HUES6 (cell line): ENCODE results near the gene ARL5C.

ENCODE experiments used
- H3K27ac ChIP-seq: 2 replicates; pipeline ENCODE4 v1.7.0; 2013; ENCODE audit warnings: low read depth, mild to moderate bottlenecking, low read length, inconsistent platforms
- H3K27me3 ChIP-seq: 2 replicates; pipeline ENCODE4 v1.6.1; 2013; ENCODE audit warnings: low read length; ENCODE audit not compliant: control insufficient read depth, insufficient read depth
- H3K36me3 ChIP-seq: 2 replicates; pipeline ENCODE4 v1.6.1; 2013; ENCODE audit warnings: low read length; ENCODE audit not compliant: control insufficient read depth, insufficient read depth
- H3K4me1 ChIP-seq: 2 replicates; pipeline ENCODE4 v1.6.1; 2013; ENCODE audit warnings: low read length; ENCODE audit not compliant: control insufficient read depth, insufficient read depth
- H3K4me3 ChIP-seq: 2 replicates; pipeline ENCODE4 v1.5.1; 2013; ENCODE audit warnings: low read depth, low read length
- H3K9ac ChIP-seq: one replicate; pipeline ENCODE4 v1.6.1; 2013; ENCODE audit warnings: mild to moderate bottlenecking, low read length
- H3K9me3 ChIP-seq: 2 replicates; pipeline ENCODE4 v1.6.1; 2013; ENCODE audit warnings: low read depth, low read length; ENCODE audit not compliant: control insufficient read depth, insufficient read depth

Gene ARL5C

GRCh38 chr17:39107155-39107554 lies 58.8 kb downstream of the ARL5C start:
- Histone ChIP-seq H3K9ac (no peak overlapping the region), H3K4me1 (peaks cover 5% of the 10 kb centered on the region; the same call in 1 of the 2 replicates), H3K27ac (no peak overlapping the region), H3K4me3 (no peak overlapping the region), H3K9me3 (no peaks in the 10 kb centered on the region), H3K36me3 (no peaks in the 10 kb centered on the region), H3K27me3 (no peaks in the 10 kb centered on the region)
